K562 (cell line): Measurements from ENCODE around the gene TAF1B. TPM values are rescaled to one million over a fixed set of nuclear protein-coding genes. Genes with fewer than 3 reads are reported as not detected.
A peak's percentile ranks its signal among the peaks of the same experiment; 100 is the strongest.

ENCODE experiments used
- ARID2 ChIP-seq: fragments of 450-650 bp; IDR thresholded peaks from 2 replicates; pipeline ENCODE4 v1.6.1; 2017; ENCODE audit warnings: antibody characterized with exemption, mild to moderate bottlenecking
- ATF1 ChIP-seq, 2 experiments: fragments of 450-650 bp in 1 of 2; IDR thresholded peaks; 2 replicates each; pipeline ENCODE4 v1.6.1; 2016; ENCODE audit warnings: missing compliant biosample characterization in 1 of 2, missing genetic modification characterization in 1 of 2
- HDAC2 ChIP-seq: fragments of 450-650 bp; IDR thresholded peaks from 2 replicates; pipeline ENCODE4 v1.6.1; 2016; ENCODE audit warnings: mild to moderate bottlenecking
- MCM7 ChIP-seq, 2 experiments: fragments of 450-650 bp; IDR thresholded peaks; 2 replicates each; pipeline ENCODE4 v1.6.1; 2016 to 2018
- NCOA1 ChIP-seq: fragments of 450-650 bp; IDR thresholded peaks from 2 replicates; pipeline ENCODE4 v1.6.1; 2016; ENCODE audit warnings: low read depth
- PHF8 ChIP-seq: fragments of 200-600 bp; sonication (generic); IDR thresholded peaks from 2 replicates; pipeline ENCODE4 v1.6.1; 2012; ENCODE audit warnings: mixed run types, mild to moderate bottlenecking, inconsistent platforms, low read length, moderate library complexity, borderline replicate concordance
- RBM14 ChIP-seq: fragments of 200-400 bp; formaldehyde crosslinking; IDR thresholded peaks from 2 replicates; pipeline ENCODE4 v1.6.1; 2018; ENCODE audit warnings: low read depth, mild to moderate bottlenecking, low read length, moderate library complexity, borderline replicate concordance; ENCODE audit not compliant: insufficient read depth
- RBM34 ChIP-seq: fragments of 200-400 bp; formaldehyde crosslinking; IDR thresholded peaks from 2 replicates; pipeline ENCODE4 v1.6.1; 2018; ENCODE audit warnings: low read length, borderline replicate concordance; ENCODE audit not compliant: insufficient read depth
- SRSF9 ChIP-seq: fragments of 200-400 bp; formaldehyde crosslinking; IDR thresholded peaks from 2 replicates; pipeline ENCODE4 v1.6.1; 2017; ENCODE audit warnings: low read depth, low read length, borderline replicate concordance
- STAG1 ChIP-seq: sonication (generic); formaldehyde crosslinking; IDR thresholded peaks from 2 replicates; pipeline ENCODE4 v1.5.0; 2020; ENCODE audit warnings: missing genetic modification reagents, borderline replicate concordance
- TEAD2 ChIP-seq: fragments of 450-650 bp; IDR thresholded peaks from 2 replicates; pipeline ENCODE4 v1.6.1; 2016; ENCODE audit warnings: missing genetic modification characterization, control low read depth, missing compliant biosample characterization
- XRCC4 ChIP-seq: IDR thresholded peaks from one replicate; pipeline ENCODE4 v1.6.1; 2011; ENCODE audit not compliant: insufficient read depth, insufficient read length; ENCODE audit errors: extremely low read depth
- ZBTB43 ChIP-seq: sonication (generic); formaldehyde crosslinking; IDR thresholded peaks from 2 replicates; pipeline ENCODE4 v1.8.0; 2023; ENCODE audit warnings: mild to moderate bottlenecking, missing genetic modification reagents
- ZMIZ1 ChIP-seq, 2 experiments: fragments of 150-350 bp in 1 of 2; IDR thresholded peaks; 2 replicates each; pipeline ENCODE4 v1.6.1; 2012 to 2016; ENCODE audit warnings: low read depth in 2 of 2, low read length in 2 of 2, mild to moderate bottlenecking in 1 of 2, moderate library complexity in 1 of 2
- ZNF384 ChIP-seq: IDR thresholded peaks from 2 replicates; pipeline ENCODE4 v1.6.1; 2012; ENCODE audit warnings: low read depth, low read length, improper control_type of control experiment
- polyA plus RNA-seq, 8 experiments: library from polyadenylated mRNA; depleted of rRNA in 4 of 8; stranded (reverse) in 5 of 8; unstranded in 3 of 8; fragments of >200 nt; fragmentation: Nextera tagmentation in 2 of 8; fragmentation: Illumina TruSeq in 1 of 8; extraction: Ambion mirVana in 2 of 8; extraction: Trizol in 1 of 8; gene quantifications; 2 replicates each; pipeline versions ENCODE4 v1.2.1 to v1.2.3, GENCODE V29; 2011 to 2014; ENCODE audit warnings: inconsistent platforms in 1 of 8, missing spikeins in 1 of 8
- total RNA-seq, 7 experiments: library from RNA; depleted of rRNA in 6 of 7; stranded (reverse); fragments of >200 nt in 6 of 7; fragmentation: Illumina TruSeq in 2 of 7; extraction: Trizol in 2 of 7; gene quantifications; 2 replicates each; pipeline versions ENCODE4 v1.2.1 to v1.2.3, GENCODE V29; 2011 to 2021; ENCODE audit warnings: low replicate concordance in 1 of 7
- TF ChIP-seq, protein P1 (sequence below): fragments of 200-800 bp; sonication (Bioruptor generic); IDR thresholded peaks from 2 replicates; pipeline ENCODE4 v1.6.1; 2016; ENCODE audit warnings: missing genetic modification characterization, missing compliant biosample characterization

Gene TAF1B
- total and polyA plus RNA-seq, 9 of the 15 experiments (the other 6 are each of a cell fraction or from before 2014, with no cell fraction given): 8.8 to 25.1 (median 17.3) TPM

DNA sequence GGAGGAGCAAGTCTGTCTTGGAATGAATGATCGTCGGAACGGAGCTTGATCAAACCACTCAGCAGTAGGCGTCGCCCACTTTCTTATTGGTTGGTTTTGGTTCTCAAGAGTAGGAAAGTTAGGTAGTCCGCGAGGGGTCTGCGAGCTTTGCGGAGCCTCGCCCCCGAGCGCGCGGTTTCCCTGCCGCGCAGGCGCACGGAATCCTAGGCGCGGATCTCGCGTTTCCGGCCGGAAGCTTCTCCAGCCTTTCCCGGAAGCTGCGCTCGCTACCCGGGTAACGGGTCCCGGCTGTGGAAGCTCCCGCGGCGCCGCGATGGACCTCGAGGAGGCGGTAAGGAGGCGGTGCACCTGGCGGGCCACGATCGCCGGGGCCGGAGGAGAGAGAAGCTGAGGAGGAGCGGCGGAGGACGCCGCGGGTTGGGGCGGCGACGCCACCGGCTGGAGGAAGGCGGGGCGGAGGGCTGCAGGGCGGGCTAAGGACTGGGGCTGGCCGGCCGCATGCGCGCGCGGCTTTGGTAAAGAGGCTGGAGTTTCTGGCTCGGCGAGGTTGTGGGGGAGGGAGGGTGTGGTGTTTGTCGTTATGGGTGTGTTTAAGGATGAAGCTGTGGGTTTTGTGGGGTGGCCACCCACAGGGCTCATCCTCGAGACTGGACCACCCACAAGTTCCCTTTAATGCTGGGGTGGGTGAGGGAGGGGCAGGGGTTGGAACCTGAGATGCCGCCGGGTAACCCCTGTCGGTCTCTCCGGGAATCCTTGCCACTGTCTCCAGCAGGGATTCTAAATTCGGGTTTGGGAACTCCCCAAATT is at the start of gene TAF1B (continued):
- TF ChIP-seq ZMIZ1 (IDR thresholded peaks at IDR 0.05; ENCODE audit: low read depth in 2 of 2, low read length in 2 of 2) (no peak), ZNF384 (0 out of 2 replicates have a peak, but pooled peaks have one; percentile 6), ZBTB43 (no peak; the same call in 1 of the 2 replicates), SRSF9 (no peak), XRCC4 (no peak), RBM14 (no peak), HDAC2 (no peak; the same call in 1 of the 2 replicates), TEAD2 (no peak), MCM7 (IDR thresholded peaks at IDR 0.05) (no peak), ARID2 (no peak), STAG1 (no peak), NCOA1 (peak; percentile 75; the same call in 1 of the 2 replicates), RBM34 (no peak), PHF8 (peak; percentile 86; the same call in 1 of the 2 replicates), ATF1 (CRISPR knock-in tag; IDR thresholded peaks at IDR 0.05) (no peak), ATF1 (tag; IDR thresholded peaks at IDR 0.05) (peak; percentile 80)
- TF ChIP-seq, protein P1, sequence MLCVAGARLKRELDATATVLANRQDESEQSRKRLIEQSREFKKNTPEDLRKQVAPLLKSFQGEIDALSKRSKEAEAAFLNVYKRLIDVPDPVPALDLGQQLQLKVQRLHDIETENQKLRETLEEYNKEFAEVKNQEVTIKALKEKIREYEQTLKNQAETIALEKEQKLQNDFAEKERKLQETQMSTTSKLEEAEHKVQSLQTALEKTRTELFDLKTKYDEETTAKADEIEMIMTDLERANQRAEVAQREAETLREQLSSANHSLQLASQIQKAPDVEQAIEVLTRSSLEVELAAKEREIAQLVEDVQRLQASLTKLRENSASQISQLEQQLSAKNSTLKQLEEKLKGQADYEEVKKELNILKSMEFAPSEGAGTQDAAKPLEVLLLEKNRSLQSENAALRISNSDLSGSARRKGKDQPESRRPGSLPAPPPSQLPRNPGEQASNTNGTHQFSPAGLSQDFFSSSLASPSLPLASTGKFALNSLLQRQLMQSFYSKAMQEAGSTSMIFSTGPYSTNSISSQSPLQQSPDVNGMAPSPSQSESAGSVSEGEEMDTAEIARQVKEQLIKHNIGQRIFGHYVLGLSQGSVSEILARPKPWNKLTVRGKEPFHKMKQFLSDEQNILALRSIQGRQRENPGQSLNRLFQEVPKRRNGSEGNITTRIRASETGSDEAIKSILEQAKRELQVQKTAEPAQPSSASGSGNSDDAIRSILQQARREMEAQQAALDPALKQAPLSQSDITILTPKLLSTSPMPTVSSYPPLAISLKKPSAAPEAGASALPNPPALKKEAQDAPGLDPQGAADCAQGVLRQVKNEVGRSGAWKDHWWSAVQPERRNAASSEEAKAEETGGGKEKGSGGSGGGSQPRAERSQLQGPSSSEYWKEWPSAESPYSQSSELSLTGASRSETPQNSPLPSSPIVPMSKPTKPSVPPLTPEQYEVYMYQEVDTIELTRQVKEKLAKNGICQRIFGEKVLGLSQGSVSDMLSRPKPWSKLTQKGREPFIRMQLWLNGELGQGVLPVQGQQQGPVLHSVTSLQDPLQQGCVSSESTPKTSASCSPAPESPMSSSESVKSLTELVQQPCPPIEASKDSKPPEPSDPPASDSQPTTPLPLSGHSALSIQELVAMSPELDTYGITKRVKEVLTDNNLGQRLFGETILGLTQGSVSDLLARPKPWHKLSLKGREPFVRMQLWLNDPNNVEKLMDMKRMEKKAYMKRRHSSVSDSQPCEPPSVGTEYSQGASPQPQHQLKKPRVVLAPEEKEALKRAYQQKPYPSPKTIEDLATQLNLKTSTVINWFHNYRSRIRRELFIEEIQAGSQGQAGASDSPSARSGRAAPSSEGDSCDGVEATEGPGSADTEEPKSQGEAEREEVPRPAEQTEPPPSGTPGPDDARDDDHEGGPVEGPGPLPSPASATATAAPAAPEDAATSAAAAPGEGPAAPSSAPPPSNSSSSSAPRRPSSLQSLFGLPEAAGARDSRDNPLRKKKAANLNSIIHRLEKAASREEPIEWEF: no peak
